Hepatocyte (in vitro differentiated cells): ENCODE measurements around the gene AMZ2.

Experiments used
- CTCF ChIP-seq: fragments of 200-600 bp; sonication (generic); IDR thresholded peaks from 2 replicates; pipeline ENCODE4 v1.5.1; 2016; ENCODE audit warnings: antibody characterized with exemption, mild to moderate bottlenecking; ENCODE audit not compliant: poor library complexity
- EZH2 ChIP-seq: fragments of 200-600 bp; sonication (generic); IDR thresholded peaks from 2 replicates; pipeline ENCODE4 v1.6.1; 2016; ENCODE audit warnings: antibody characterized with exemption, mild to moderate bottlenecking, borderline replicate concordance

DNA sequence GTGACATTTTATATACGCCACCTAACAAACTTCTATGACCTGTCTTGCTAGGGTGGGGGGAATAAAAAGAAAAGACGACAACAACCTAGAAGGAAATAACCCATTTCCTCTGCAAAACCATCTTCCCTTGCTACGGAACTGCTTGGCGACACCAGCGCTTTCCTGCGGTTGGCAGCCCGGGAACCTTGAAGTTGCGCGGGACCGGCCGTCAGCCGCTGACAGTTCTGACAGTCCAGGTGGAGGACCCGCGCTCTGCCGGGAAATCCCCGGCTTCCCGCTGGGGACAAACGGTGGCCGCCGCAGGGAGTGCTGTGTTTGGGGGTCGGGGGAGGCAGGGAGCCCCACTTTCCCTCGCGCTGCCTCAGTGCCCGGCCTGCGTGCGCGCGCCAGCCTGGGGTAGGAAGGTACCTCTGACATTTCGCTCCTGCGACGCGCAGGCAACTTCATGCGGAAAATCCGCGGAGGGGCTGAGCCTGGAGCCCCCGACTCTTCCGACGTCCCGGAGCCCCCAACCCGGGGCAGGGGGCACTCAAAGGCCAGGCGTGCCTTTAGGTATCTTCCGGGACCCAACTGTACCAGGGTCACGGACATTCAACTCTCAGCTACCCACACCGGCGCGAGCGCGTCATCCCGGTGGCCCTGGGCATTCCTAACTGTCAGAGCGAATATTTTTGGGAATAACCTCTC is 42.6 kb downstream of the AMZ2 start:
- TF ChIP-seq CTCF = no peak
- TF ChIP-seq EZH2 = peak; percentile 76
